ENCODE results near the gene CLSTN1. TPM values are rescaled to one million over a fixed set of nuclear protein-coding genes. Genes with fewer than 3 reads are reported as not detected.

Gene CLSTN1
- total and polyA plus RNA-seq, 2 of the 8 experiments (the other 6 are each of a cell fraction or from before 2014, with no cell fraction given) = 34.2 to 97.4 TPM

DNA sequence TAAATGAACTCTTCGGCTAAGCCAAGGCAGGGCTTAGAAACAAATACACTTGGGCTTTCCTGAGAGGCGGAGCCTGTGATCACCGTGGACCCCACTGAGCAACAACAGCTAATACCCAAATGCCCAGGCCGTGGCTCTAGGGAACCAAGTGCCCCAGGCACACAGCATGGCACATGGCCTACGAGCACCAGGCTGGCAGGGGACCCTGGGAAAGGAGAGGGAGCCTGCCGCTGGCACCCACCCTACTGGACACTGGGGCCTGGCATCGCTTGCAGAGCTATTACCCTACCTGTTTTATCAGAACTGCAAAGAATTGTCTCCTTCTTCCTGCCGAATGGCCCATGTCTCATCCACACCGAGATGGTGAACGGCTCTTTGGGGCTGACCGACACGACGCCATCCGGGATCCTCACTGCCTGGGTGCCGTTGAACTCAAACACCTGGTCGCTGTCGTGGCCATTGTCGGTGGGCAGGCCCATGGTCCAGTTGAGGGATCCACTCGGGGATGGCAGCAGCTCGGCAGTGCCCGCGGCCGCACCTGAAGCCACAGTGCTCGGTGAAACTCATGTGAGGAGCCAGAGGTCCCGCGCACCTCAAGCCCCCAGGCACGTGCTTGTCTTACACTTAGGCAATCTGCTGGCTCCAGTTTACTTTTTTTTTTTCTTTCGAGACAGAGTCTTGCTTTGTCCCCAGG, 79.5 kb downstream of the CLSTN1 start:
- Histone ChIP-seq H3K18ac (ENCODE audit: extremely low read depth, low read length) (no peak overlapping the region), H3K4me2 (ENCODE audit: insufficient read depth in 1 of 2, low read depth in 2 of 2, low read length in 2 of 2) (no peak overlapping the region), H2BK12ac (ENCODE audit: low read depth, low read length) (no peak overlapping the region), H3K56ac (replicated peaks; ENCODE audit: insufficient read length, low read depth, low read length) (peak overlapping the region; percentile 59), H4K8ac (ENCODE audit: extremely low read depth, insufficient read depth, low read length) (no peak overlapping the region; the same call in 1 of the 2 replicates), H3K4me1 (replicated peaks in 1 of 4; ENCODE audit: control insufficient read depth in 3 of 4, insufficient read depth in 4 of 4, low read length in 3 of 4) (no peaks in the 10 kb centered on the region), H2BK20ac (ENCODE audit: low read length) (no peak overlapping the region), H3K14ac (ENCODE audit: insufficient read length) (no peak overlapping the region), H3K36me3 (ENCODE audit: control insufficient read depth in 2 of 4, insufficient read depth in 4 of 4, low read length in 3 of 4) (peaks cover 21 to 55% (median 38%) of the 10 kb centered on the region in 4 experiments; a peak in 7 of 8 replicates), H3K79me1 (ENCODE audit: low read depth, low read length) (no peaks in the 10 kb centered on the region; the same call in 1 of the 2 replicates), H2AK5ac (ENCODE audit: low read depth, low read length) (no peak overlapping the region), H4K91ac (replicated peaks; ENCODE audit: insufficient read length, low read length) (no peak overlapping the region), H3K27ac (ENCODE audit: low read depth, low read length) (no peak overlapping the region), H3K23me2 (ENCODE audit: low read depth, low read length) (no peaks in the 10 kb centered on the region), H2BK15ac (ENCODE audit: low read length) (no peak overlapping the region), H3K9me3 (ENCODE audit: insufficient read depth in 2 of 2, low read depth in 1 of 2, low read length in 1 of 2) (no peaks in the 10 kb centered on the region), H3K79me2 (ENCODE audit: control insufficient read depth in 1 of 2, insufficient read depth in 2 of 2, low read length in 2 of 2) (no peaks in the 10 kb centered on the region), H2BK120ac (replicated peaks; ENCODE audit: low read depth, low read length) (no peak overlapping the region), H3K27me3 (replicated peaks in 1 of 4; ENCODE audit: control insufficient read depth in 3 of 4, extremely low read depth in 1 of 4, insufficient read depth in 3 of 4, low read length in 3 of 4) (no peaks in the 10 kb centered on the region), H3K23ac (ENCODE audit: insufficient read length) (no peak overlapping the region), H2BK5ac (ENCODE audit: low read depth, low read length) (no peak overlapping the region), H4K5ac (ENCODE audit: insufficient read length, low read depth, low read length) (no peak overlapping the region), H3K4ac (replicated peaks; ENCODE audit: insufficient read length, low read depth, low read length) (no peak overlapping the region), H4K20me1 (replicated peaks in 1 of 2; ENCODE audit: control insufficient read depth in 1 of 2, insufficient read depth in 2 of 2, low read length in 2 of 2) (peaks cover 0 to 2% of the 10 kb centered on the region in 2 experiments), H3K9ac (replicated peaks in 1 of 4; ENCODE audit: extremely low read depth in 1 of 4, low read depth in 3 of 4, low read length in 3 of 4) (no peak overlapping the region), H2AFZ (ENCODE audit: low read length) (no peak overlapping the region), H3K4me3 (ENCODE audit: extremely low read depth in 1 of 4, insufficient read depth in 2 of 4, low read depth in 3 of 4, low read length in 4 of 4) (no peak overlapping the region)
- ChIA-PET CTCF (ENCODE audit: partially characterized antibody) (interaction anchor here (0.8 to 1.9 kb wide), 5 partner anchors 18 to 122 kb away, joined by 3 to 4 read pairs (median 4); no protein-coding TSS in a partner anchor), POLR2A (ENCODE audit: partially characterized antibody) (no interaction called here)
- no peak for FAIRE-seq
- no peak for TF ChIP-seq POLR2AphosphoS5 (IDR thresholded peaks at IDR 0.05; ENCODE audit: low read depth, low read length)
- TF ChIP-seq, protein P1, sequence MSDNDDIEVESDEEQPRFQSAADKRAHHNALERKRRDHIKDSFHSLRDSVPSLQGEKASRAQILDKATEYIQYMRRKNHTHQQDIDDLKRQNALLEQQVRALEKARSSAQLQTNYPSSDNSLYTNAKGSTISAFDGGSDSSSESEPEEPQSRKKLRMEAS (IDR thresholded peaks at IDR 0.05) = no peak
- TF ChIP-seq TEAD4 (IDR thresholded peaks at IDR 0.05; ENCODE audit: low read depth, low read length) = no peak
- DNase-seq (ENCODE audit: low read depth in 1 of 2, low spot score in 2 of 2) = no peak
- WGBS, 2 experiments (ENCODE audit: extremely low coverage in 1 of 2, insufficient coverage in 1 of 2, insufficient read length in 1 of 2, insufficient replicate concordance in 2 of 2, low coverage in 1 of 2, low lambda C conversion rate in 2 of 2, missing lambda C conversion rate in 1 of 2) = 95% methylated on average over 24 of the region's 28 CpGs; no CpG with 5 or more reads in 1 of the 2 experiments

All from H1 (cell line).